Measurements from ENCODE around the gene PES1.
"Not testable (repeated sequence)": the region's sequence is repeated elsewhere in the genome, so short reads cannot be mapped to it uniquely, and the experiment has no call there.

PES1 gene

DNA sequence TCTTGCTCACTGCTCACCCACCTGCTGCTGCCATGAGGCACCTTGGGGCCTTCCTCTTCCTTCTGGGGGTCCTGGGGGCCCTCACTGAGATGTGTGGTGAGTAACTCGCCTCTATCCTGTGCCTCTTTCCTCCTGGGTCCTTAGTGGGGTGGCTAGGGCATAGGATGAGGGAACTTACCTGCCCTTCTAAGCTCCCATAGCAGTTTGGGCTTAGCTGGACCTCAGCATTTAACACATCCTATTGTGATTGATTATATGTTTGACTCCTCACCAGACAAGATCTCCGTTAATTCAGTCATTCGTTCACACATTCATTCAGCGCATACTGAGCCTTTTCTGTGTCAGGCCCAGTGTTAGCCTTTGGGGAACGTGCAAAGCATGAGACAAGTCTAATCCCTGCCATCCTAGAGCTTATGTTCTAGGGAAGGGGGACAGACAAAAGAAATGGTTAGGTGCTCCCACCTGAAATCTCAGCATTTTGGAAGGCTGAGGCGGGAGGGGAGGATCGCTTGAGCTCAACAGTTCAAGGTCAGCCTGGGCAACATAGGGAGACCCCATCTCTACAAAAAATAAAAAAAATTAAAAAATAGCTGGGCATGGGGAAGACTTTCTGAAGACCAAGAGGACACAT lies 15.7 kb upstream of the PES1 start:
- no peak for DNase-seq

DNA sequence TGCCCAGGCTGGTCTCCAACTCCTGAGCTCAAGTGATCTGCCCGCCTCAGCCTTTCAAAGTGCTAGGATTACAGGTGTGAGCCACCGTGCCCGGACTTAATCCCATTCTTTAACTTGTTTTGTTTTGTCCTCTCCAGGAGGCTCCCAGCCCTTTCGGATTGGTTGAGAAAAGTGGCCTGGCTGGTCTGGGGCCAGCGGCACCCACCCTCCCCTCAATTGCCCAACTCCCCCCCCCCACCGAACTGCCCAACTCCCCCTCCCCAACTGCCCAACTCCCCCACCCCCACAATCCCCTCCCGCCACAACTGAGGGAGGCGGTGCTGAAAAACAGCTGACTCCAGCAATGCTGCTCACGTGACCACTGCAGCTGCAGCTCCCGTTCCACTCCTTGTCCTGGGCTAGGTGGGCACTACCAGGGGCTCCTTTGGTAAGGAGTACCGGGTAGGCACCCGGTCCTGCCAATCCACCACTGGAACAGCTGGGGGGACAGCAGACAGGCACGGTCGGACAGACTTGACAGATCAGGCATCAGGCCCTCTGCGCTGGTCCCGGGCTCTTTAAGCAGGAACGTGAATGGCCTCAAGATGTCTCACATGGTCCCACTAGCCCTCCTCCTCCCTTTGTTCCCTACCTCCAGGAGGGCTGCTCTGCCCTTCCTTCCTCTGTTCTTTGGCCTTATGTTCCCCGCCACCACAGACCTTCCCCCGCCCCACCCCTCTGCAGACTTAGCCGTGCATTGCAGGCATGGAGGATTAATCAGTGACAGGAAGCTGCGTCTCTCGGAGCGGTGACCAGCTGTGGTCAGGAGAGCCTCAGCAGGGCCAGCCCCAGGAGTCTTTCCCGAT lies 15.0 kb upstream of the PES1 start, which contains the start of gene TCN2:
Gene TCN2 (plus strand): TSS at position 720 of the 845 bp plus-strand sequence. CDS start 158 bp downstream, outside the sequence.
- DNase-seq, result no peak

DNA sequence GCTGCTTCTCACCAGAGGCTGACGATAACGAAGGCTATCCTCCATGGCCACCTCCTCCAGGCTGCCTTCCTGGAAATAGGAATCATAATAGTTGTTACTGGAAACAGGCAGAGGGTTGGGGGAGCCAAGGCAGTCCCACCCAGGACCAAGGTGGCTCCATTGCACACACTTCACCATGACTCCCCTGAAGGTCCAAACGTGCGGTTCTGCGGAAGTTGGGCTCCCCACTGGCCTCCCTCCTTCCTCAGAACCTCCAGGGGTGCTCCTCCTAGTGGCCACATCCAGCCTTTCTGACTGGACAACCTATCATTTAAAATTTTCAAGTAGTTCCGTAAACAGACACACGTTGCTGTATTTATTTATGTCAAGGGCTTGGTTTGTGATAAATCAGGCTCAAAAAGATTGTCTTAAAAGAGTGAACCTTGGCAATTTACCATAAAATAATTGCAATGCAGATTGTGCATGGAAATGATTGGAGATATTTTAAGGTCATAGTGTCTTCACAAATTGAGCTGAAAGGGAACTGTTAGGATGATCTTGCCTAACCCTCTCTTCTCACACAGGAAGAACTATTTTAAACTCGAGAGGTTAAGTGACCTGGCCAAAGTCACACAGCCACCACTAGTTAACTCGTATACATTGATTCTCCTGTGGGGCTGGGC lies 13.9 kb upstream of the PES1 start:
- DNase-seq, result peak; percentile 43

DNA sequence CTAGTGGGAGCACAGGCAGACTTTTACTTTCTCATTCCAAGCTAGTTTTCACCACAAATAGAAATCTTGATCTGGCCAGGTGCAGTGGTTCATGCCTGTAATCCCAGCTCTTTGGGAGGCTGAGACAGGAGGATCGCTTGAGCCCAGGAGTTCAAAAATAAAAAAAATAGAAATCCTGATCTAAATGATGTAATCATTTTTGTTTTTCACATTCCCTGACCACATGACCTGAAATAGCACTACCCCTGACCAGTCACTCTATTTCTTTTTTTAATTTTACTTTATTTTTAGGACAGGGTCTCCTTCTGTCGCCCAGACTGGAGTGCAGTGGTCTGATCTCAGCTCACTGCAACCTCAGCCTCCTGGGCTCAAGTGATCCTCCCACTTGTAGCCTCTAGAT lies 13.0 kb upstream of the PES1 start:
- no peak for DNase-seq

DNA sequence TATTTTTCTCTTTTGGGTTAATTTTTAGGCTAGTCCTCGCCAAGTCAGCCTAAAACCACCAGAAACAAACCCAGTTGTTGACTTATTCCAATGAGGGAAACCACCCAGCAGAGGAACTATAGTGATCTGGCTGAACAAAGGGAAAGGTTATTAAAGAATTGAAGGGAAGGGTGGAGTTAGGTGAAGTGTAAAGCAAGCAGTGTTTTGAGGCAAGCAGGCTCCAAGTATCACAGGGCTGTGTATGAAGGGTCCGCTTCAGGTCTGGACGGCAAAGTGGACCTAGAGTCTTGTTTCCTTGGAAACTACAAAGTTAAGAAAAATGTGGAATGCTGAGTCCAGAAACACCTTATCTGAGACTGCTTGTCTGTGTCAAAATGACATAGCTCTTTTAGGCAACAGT lies 12.1 kb upstream of the PES1 start:
- no peak for DNase-seq

DNA sequence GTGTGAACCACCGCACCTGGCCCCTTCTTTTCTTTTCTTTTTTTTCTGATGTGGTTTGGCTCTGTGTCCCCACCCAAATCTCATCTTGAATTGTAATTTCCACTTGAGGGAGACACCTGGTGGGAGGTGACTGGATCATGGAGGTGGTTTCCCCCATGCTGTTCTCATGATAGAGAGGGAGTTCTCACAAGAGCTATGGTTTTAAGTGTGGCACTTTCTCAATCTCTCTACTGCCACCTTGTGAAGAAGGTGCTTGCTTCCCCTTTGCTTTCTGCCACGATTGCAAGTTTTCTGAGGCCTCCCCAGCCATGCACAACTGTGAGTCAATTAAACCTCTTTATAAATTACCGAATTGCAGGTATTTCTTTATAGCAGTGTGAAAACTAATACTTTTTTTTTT lies 10.3 kb upstream of the PES1 start:
- DNase-seq, result no peak

DNA sequence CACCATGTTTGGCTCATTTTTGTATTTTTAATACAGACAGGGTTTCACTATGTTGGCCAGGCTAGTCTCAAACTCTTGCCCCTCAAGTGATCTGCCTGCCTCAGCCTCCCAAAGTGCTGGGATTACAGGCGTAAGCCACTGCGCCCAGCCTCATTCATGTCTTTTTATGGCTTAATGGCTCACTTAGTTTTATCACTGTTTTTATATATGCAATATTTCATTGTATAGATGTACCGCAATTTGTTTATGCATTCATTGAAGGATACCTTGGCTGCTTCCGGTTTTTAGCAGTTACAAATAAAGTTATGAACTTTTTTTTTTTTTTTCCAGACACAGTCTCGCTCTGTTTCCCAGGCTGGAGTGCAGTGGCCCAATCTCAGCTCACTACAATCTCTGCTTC lies 9.8 kb upstream of the PES1 start:
- no peak for DNase-seq

DNA sequence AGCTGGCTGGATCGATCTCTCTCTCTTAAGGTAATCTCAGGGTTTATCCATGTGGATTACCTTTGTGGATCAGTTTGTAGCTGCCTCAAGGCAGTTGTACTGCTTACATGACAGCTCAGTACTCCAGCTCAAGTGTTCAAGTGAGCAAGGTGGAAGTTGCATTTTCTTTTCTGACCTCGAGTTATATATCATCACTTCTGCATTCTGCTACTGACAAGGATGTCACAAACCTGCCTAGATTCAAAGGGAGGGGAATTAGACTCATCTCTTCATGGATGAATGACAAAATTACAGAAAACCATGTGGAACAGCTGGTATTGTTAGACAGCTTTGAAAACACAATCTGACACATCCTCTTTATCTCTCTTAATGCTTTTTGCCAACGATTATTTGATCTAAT lies 9.2 kb upstream of the PES1 start:
- DNase-seq, result no peak

DNA sequence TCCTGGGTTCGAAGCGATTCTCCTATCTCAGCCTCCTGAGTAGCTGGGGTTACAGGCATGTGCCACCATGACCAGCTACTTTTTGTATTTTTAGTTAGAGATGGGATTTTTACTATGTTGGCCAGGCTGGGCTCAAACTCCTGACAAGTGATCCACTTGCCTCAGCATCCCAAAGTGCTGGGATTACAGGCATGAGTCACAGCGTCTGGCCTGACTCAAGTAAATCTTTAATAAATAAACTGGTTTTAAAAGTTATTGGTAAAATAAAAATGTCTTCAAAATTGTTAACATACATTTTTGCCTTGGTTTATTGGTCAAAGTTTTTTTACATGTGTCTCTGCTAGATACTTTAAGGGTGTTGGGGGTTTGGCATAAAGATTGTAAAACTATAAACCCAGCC lies 7.3 kb upstream of the PES1 start:
- DNase-seq, result no peak

DNA sequence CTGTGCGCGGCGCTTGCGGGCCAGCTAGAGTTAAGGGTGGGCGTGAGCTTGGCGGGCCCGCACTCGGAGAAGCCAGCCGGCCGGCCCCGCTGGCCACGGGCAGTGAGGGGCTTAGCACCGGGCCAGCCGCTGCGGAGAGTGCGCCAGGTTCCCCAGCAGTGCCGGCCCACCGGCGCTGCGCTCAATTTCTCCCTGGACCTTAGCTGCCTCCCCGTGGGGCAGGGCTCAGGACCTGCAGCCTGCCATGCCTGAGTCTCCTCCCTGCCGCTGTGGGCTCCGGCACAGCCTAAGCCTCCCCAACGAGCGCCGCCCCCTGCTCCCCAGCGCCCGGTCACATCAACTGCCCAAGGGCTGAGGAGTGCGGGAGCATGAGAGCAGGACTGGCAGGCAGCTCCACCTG lies 5.2 kb upstream of the PES1 start:
- DNase-seq, result no peak

DNA sequence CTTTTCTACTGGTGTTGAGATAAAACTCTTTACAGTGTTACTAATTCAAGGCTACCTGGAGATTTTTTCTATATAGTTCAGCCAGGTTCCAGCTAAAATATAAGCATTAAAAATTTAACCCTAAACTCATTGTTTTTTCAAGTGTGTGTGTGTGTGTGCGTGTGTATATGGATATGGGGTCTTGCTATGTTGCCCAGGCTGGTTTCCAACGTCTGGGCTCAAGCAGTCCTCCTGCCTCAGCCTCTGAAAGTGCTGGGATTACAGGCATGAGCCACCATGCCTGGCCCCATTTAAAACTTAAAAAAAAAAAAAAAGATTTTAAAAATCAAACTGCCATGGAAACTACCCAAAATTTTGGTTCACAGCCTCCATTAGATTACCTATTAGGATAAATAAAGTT lies 4.5 kb upstream of the PES1 start:
- DNase-seq, result no peak

DNA sequence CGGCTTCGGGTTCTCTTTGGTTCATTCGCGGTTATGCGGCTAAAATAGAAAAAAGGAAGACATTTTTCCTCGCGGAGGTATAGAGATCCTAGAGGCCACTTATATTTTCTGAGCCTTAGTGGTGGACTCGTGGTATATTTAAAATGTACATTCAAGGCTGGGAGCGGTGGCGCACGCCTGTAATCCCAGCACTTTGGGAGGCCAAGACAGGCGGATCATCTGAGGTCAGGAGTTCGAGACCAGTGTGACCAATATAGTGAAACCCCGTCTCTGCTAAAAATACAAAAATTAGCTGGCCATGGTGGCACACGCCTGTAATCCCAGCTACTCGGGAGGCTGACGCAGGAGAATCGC lies 627 bp upstream of the PES1 start:
- DNase-seq, result not testable (repeated sequence)

DNA sequence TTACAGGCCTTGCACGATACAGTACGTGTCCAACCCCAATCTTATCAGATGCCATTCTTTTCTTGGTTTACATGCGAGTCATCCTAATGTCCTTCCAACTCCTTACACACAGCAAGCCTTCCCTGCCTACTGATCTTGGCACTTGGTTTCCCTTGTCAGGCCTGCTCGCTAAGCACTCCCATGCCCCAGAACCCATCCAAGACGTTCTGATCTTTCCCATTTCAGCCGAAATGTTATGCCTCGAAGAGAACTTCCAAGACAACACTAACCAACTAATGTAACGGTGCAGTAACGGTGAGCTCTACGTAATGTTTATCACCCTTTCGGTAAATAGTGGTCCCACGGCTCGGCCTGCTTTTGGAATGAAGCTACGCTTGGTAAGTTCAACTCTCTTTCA lies 521 bp downstream of the PES1 start:
- no peak for DNase-seq

DNA sequence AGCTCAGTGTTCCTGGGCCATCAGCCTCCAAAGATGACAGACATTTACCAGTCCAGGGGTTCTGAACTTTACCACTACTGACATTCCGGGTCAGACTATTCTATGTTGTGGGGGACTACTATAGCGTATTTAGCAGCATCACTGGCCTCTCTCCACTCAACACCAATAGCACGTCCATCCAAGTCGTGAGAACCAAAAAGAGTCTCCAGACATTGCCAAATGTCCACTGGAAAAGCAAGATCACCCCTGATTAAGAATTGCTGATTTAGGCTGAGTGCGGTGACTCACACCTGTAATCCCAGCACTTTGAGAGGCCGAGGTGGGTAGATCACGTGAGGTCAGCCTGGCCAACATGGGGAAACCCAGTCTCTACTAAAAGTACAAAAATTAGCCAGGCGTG lies 5.3 kb downstream of the PES1 start:
- no peak for DNase-seq

DNA sequence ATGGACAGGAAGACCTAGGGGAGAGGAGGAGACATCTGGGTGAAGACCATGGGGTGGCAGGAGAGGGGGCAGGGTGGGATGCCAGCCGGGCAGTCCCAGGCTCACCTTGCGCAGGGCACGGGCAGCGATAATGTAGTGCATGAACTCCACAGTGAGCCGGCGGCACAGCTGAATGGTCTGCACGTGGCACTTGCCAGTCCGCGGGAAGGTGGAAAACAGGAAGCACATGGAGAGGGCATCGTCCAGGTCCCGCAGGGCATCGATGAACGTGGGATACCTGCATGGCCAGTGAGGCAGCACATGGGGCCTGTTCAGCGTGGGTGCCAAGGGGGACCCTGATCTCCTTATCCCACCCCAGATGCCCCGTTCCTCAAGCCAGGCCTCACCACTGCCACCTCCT lies 7.3 kb downstream of the PES1 start:
- no peak for DNase-seq

DNA sequence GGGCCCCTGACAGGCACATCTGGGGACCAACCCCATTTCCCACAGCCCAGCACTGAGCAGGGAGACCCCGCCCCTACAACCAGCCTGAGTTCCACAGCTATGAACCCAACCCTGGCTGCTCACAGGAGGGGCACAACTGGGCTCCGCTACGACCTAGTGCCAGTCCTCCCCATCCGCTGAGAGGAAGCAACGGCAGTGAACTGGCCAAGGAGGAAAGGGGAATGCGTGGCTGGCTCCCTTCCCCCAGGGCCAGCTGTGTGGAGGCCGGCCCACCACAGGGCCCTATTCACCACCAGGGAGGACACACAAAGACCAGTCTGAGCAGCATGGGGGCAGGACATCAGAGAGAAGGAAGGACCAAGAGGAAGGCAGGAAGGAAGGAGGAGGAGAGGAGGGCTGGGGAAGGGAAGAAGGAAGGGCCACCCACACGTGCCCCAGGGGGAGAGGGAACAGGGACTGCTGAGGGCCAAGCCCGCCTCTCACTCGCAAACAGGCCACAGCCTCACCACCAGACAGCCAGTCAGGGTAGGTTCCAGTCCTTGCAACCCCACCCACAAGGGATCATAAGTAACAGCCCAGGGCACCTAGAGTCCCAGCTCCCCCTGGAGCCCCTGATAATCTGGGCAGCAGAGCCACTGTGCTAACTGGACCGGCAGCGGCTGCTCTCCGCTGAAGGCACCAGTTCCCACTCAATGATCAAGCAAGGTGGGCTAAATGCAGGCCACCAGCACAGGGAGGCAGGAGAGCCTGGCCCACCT lies 8.7 kb downstream of the PES1 start:
- DNase-seq, result no peak

DNA sequence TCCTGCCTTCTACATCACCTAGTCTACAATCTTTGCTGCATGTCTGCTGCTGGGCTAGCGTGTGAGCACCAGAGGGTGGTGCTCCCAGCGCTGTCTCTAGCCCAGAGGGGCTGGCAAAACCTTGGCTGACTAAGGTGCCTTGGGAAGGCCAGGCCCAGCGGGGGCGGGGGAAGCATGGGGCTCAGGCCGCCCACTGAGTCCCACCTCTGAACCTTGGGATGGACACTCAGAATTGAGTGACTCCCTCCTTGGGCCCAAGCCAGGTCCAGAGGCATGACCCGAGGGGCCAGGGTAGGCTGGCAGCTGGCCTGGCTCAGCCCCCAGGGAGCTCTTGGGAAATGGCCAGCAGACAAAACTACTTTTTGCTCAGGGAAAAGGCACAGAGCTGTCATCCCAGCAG lies 9.7 kb downstream of the PES1 start:
- DNase-seq, result no peak

DNA sequence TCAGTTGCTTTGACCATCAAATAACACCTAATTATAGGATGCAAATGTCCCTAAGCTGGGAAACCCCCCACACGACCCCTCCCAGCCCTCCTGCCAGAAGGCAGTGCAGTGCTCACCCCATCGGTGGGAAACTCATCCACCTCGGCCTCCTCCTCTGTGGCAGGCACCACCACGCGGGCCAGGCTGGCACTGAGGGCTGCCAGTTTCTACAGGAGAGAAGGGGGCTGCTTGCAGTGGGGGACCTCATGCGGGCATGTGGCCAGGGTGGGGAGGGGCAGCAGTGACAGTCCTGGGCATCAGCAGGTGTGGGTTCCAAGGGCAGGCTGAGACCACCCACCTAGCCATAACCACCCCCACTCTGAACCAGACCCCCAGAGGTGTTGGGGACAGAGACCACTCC lies 10.8 kb downstream of the PES1 start:
- DNase-seq, result no peak

DNA sequence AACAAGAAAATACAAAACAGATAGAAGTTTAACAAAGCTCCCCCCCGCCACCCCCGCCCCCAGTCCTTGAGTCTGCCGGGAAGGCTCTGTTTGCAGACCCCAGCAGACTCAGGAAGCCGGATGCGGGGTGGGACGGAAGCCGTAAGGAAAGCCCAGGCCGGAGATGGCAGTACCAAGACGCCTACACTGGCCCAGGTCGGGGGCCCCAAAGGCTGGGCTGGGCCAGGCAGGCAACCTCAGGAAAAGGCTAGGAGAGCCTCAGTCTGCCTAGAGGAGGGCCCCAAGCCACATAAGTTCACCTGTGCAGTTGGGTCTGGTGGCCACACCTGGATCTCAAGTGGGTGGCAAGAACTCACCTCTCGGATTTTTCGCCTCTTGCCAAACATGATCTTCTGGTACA lies 13.2 kb downstream of the PES1 start:
- DNase-seq, result no peak

DNA sequence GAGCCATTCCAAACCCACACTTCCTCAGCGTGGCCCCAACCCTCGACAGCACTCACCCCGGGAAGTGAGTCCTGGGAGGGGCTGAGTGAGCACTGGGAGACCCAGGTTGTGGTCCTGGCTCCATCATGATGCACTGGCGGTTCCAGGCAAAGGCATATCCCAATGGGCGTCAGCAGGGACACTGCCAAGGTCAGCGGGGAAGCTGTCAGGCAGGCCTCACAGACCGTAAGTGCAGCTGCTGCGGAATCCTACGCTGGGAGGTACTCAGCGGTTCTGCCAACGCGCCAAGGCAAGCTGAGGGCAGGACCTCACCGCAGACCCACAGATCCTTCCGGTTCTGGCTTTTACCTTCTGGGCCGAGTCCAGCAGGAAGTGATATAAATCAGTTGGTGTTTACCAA lies 15.9 kb downstream of the PES1 start:
- no peak for DNase-seq

DNA sequence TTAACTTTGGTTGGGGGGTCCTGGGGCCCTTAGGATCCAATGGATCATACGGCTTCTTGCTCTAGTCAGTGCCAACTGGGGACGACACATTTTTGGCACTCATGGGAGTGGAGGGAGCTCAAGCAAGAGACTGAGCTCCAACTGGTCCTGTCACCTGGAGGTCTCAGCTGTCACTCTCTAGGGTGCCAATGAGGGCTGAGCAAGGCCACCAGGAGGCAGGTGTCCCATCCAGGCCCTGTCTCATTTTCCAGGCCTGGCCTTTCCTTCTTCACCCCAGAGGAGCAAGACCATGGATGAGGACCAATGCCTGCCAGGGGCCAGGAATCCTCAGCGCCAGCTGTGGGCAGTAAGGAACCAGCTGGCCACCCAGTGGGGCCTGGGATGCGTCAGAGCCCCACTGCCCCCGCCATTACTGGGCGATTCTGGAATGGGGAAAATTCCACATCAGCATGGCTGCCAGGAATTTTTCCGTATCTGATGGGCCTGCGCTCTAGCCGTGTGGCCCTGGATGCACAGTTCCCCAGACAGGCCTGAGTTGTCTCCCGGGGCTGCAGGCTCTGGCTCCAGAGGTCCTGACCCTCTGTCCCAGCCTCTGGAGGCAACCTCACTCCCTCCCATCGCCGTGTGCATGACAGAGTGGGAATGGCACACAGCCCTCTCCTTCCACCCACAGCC lies 16.6 kb downstream of the PES1 start:
- DNase-seq, result no peak

DNA sequence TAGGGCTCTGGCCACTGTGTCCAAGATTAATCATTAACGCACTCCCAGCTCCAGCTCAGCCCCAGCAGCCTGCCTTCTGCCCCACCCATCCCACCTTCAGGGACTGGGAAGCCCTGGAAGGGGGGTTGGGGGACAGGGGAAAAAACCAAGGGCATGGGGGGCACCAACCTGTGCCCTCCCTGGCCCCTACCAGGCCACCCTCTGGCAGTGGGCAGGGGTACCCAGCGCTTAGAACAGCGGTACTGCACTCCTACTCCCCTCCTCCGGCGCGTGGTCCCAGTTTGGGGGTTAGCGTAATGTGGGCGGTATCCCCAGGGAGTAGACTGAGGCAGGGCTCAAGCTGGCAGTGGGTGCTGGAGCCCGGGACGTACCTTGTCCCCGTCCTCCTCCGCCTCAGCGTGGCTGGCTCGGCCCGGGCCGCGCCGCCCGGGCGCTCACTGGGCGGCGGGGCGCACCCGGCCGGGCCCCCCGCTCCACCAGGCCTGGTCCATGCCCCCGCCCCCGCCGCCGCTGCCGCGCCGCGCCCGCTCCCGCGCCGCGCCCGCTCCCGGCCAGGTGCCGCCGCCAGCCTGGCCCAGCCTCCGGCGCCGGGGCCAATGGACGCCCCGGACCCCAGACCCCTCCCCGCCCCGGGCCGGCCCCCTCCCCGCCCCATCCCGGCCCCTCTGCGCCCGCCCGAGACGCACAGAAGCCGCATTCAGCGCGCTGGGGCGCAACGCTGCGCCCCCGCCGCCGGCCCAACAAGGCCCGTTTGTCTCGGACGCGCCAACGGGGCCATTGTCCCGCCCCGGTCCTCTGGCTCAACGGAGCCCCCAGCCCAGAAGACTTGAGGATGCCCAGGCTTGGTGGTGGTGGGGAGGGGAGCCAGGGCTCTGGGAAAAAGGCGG lies 17.4 kb downstream of the PES1 start, which contains the start of gene GAL3ST1:
Gene GAL3ST1 (minus strand): TSS at position 571 of the 887 bp plus-strand sequence. CDS start 17,273 bp downstream, outside the sequence.
- DNase-seq, result no peak
